Thymus (tissue), 11 donors: ENCODE measurements around the gene SOCS3. TPM values are rescaled to one million over a fixed set of nuclear protein-coding genes. Genes with fewer than 3 reads are reported as not detected.
A peak's percentile ranks its signal among the peaks of the same experiment; 100 is the strongest.

ENCODE experiments used
- DNase-seq, 9 donors: peaks; one replicate each; pipeline ENCODE4 v3.0.0-alpha.2; 2013; ENCODE audit warnings: low spot score in 9 of 9, low read depth in 6 of 9, missing footprints in 1 of 9
- H3K27ac ChIP-seq, 2 donors: one replicate each; pipeline ENCODE4 v1.5.1; 2013; ENCODE audit warnings: control low read depth in 1 of 2, low read depth in 1 of 2, low read length in 1 of 2, mild to moderate bottlenecking in 1 of 2, moderate library complexity in 1 of 2
- H3K27me3 ChIP-seq, 2 donors: one replicate each; pipeline ENCODE4 v1.5.1; 2013; ENCODE audit warnings: low read length in 1 of 2; ENCODE audit not compliant: control insufficient read depth in 2 of 2, insufficient read depth in 1 of 2
- H3K36me3 ChIP-seq, 2 donors: one replicate each; pipeline ENCODE4 v1.5.1; 2013; ENCODE audit warnings: low read length in 1 of 2, mild to moderate bottlenecking in 1 of 2, moderate library complexity in 1 of 2; ENCODE audit not compliant: control insufficient read depth in 2 of 2, insufficient read depth in 2 of 2
- H3K4me1 ChIP-seq, 2 donors: one replicate each; pipeline ENCODE4 v1.5.1; 2013; ENCODE audit warnings: low read length in 2 of 2; ENCODE audit not compliant: control insufficient read depth in 2 of 2, insufficient read depth in 2 of 2
- H3K4me3 ChIP-seq, 2 donors: one replicate each; pipeline ENCODE4 v1.5.1; 2013; ENCODE audit warnings: low read length in 2 of 2, control low read depth in 1 of 2, mild to moderate bottlenecking in 1 of 2
- H3K9me3 ChIP-seq, 2 donors: one replicate each; pipeline ENCODE4 v1.5.1; 2013; ENCODE audit warnings: low read length in 1 of 2, mild to moderate bottlenecking in 1 of 2; ENCODE audit not compliant: control insufficient read depth in 2 of 2, insufficient read depth in 1 of 2
- WGBS: extraction: QIAGEN DNeasy Blood & Tissue Kit; methylation state at CpG from one replicate; pipeline ENCODE4 v1.1.7; 2013; 5-methylcytosine and 5-hydroxymethylcytosine counted together
- polyA plus RNA-seq: library from polyadenylated mRNA; stranded (reverse); fragments of 200-250 nt; gene quantifications from one replicate; pipeline ENCODE4 v1.2.3, GENCODE V29; 2013
- total RNA-seq: library from RNA; stranded (reverse); fragments of 120-200 nt; gene quantifications from one replicate; pipeline ENCODE4 v1.2.4, GENCODE V29; 2013
- donor health status: healthy.

The SOCS3 gene
- total and polyA plus RNA-seq, 2 donors: 59.5 to 126 TPM

GRCh38 chr17:78359321-78359996 is 418 bp downstream of the SOCS3 start:
- H3K27ac ChIP-seq: peak overlapping the region; percentile 75 to 77
- 1% methylated on average over 70 of the region's 70 CpGs for WGBS
- peak overlapping the region; percentile 70 to 74 for H3K4me3 ChIP-seq
- no peak for DNase-seq
- peaks cover 0 to 8% of the 10 kb centered on the region in 2 donors for H3K9me3 ChIP-seq
- H3K4me1 ChIP-seq: peaks cover 37 to 56% of the 10 kb centered on the region in 2 donors
- peaks cover 14 to 65% of the 10 kb centered on the region in 2 donors for H3K27me3 ChIP-seq
- peaks cover 20 to 24% of the 10 kb centered on the region in 2 donors for H3K36me3 ChIP-seq

GRCh38 chr17:78358538-78359320 is 1.1 kb downstream of the SOCS3 start:
- H3K9me3 ChIP-seq: peaks cover 0 to 8% of the 10 kb centered on the region in 2 donors
- WGBS: 32% methylated on average over 72 of the region's 72 CpGs
- H3K27ac ChIP-seq: peak overlapping the region; percentile 42 to 61
- H3K4me1 ChIP-seq: peaks cover 39 to 63% of the 10 kb centered on the region in 2 donors
- peak overlapping the region; percentile 70 to 74 for H3K4me3 ChIP-seq
- DNase-seq: peak in 1 of 9 donors; percentile 61
- H3K36me3 ChIP-seq: peaks cover 20 to 24% of the 10 kb centered on the region in 2 donors
- H3K27me3 ChIP-seq: peaks cover 8 to 59% of the 10 kb centered on the region in 2 donors

DNA sequence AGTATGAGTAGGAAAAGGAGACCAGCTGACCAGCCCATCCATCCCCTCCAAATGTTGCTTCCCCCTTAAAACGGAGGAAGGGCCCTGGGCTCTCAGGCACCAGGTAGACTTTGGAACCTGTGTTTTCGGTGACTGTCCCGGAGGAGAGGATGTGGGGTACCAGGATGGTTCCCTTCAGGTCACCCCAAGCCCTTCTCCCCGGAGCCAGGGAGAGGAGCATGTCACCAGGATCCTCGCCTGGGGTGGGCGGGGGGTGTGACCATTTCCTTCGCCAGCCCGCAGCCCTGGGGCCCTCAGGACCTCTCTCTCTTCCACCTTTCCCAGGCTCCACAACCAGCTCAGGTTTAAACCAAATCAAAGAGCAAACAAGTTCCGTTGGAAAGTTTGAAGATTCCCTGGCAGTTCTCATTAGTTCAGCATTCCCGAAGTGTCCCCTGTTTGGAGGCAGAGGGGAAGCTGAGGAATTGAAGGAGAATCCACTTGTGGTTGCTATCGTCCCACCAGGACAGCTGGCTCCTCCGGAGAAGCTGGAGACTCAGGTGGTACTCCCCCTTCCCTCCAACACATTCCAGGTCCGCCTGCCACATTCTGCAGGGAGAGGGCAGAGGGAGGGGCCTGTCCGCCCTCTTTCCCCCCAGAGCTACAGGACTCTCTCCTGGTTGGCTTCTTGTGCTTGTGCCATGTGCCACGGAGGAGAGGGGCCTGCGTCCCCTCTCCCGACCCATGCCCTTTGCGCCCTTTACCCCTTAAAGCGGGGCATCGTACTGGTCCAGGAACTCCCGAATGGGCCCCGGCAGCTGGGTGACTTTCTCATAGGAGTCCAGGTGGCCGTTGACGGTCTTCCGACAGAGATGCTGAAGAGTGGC is 2.0 kb downstream of the SOCS3 start:
- Histone ChIP-seq H3K9me3 (peaks cover 0 to 8% of the 10 kb centered on the region in 2 donors), H3K27me3 (peaks cover 5 to 58% of the 10 kb centered on the region in 2 donors), H3K4me1 (peaks cover 47 to 71% of the 10 kb centered on the region in 2 donors), H3K27ac (no peak overlapping the region), H3K4me3 (peak overlapping the region; percentile 70 to 74), H3K36me3 (peaks cover 20 to 24% of the 10 kb centered on the region in 2 donors)
- DNase-seq: no peak
- WGBS: 92% methylated on average over 25 of the region's 25 CpGs

DNA sequence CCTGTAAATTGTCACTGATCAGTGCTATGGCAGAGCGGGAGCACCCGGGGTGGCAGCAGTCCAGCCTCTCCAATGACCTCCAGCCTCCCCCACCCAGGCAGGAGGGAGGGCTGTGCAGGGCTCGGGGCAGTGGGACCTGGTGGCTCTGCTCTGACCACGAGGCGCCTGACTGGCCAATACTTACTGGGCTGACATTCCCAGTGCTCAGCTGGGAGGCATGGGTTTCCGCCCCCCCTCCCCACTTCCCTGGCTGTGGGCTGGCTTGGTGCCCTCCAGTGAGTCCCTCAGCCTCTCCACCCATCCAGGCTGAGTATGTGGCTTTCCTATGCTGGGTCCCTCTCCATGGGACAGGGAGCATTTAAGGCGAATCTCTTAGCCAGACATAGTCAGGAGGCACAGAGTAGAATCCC is 2.7 kb downstream of the SOCS3 start:
- Histone ChIP-seq H3K36me3 (peaks cover 20 to 24% of the 10 kb centered on the region in 2 donors), H3K27ac (no peak overlapping the region), H3K4me3 (peak overlapping the region; percentile 70 to 74), H3K4me1 (peaks cover 53 to 73% of the 10 kb centered on the region in 2 donors), H3K27me3 (peaks cover 5 to 56% of the 10 kb centered on the region in 2 donors), H3K9me3 (peaks cover 0 to 8% of the 10 kb centered on the region in 2 donors)
- 94% methylated on average over 7 of the region's 7 CpGs for WGBS
- no peak for DNase-seq

DNA sequence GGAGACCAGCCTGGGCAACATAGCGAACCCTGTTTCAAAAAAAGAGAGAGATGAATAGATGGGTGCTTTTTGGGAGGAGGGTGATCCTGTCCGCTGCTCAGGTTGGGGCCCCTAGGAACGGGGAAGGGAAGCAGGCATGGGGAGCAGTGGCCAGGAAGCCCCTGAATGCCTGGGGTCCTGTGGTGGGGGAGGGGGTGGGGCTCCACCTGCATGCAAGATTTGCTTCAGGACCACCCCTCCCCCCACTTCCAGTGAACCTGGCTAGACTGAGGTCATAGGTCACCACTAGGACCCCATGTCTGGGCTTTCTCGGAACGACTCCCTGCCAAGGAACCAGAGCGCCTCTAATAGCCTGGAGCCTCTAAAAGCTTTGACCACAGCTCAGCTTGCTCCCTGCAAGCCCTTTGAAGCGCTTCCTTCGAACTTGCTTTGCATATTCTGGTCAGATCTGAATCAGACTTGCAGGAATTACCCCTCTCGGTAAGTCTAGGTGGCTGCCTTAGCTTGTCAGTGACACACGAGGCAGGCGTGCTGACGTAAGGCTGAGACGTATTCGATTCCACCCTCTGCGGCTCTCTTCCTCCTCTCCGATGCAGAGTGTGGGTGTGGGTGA is 3.7 kb downstream of the SOCS3 start:
- H3K9me3 ChIP-seq: peaks cover 0 to 8% of the 10 kb centered on the region in 2 donors
- peak overlapping the region; percentile 66 to 82 for H3K27ac ChIP-seq
- DNase-seq: peak in 7 of 9 donors; percentile 69 to 92 (median 80)
- peak overlapping the region in 1 of 2 donors; percentile 22 for H3K4me3 ChIP-seq
- WGBS: 61% methylated on average over 16 of the region's 16 CpGs
- H3K4me1 ChIP-seq: peaks cover 53 to 83% of the 10 kb centered on the region in 2 donors
- peaks cover 20 to 24% of the 10 kb centered on the region in 2 donors for H3K36me3 ChIP-seq
- H3K27me3 ChIP-seq: peaks cover 5 to 59% of the 10 kb centered on the region in 2 donors

DNA sequence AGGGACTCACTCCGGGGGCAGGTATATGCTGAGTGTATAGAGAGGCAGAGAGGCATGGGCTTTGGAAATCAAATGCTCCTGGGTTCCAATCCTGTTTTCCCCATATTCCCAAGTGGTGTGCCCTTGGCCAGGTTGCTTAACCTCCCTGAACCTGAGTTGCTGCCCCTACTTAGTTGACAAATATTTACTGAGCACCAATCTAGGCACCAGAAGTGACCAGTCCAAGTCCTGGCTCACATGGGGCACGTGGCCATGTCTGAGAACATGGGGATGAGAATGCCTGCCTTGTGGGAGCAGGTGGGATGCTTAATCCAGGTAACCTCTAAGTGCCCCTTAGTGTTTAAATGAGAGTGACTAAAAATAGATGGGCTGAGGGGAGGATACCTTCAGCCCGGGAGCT is 4.2 kb downstream of the SOCS3 start:
- WGBS: 87% methylated on average over 3 of the region's 3 CpGs
- peak overlapping the region in 1 of 2 donors; percentile 19 for H3K4me3 ChIP-seq
- peak overlapping the region; percentile 36 to 82 for H3K27ac ChIP-seq
- H3K36me3 ChIP-seq: peaks cover 20 to 24% of the 10 kb centered on the region in 2 donors
- peaks cover 53 to 83% of the 10 kb centered on the region in 2 donors for H3K4me1 ChIP-seq
- H3K9me3 ChIP-seq: peaks cover 0 to 8% of the 10 kb centered on the region in 2 donors
- peaks cover 5 to 56% of the 10 kb centered on the region in 2 donors for H3K27me3 ChIP-seq
- no peak for DNase-seq

GRCh38 chr17:78355045-78355641 is 4.7 kb downstream of the SOCS3 start:
- H3K27ac ChIP-seq: peak overlapping the region; percentile 36 to 82
- WGBS: 71% methylated on average over 9 of the region's 9 CpGs
- H3K9me3 ChIP-seq: peaks cover 0 to 8% of the 10 kb centered on the region in 2 donors
- peaks cover 20 to 24% of the 10 kb centered on the region in 2 donors for H3K36me3 ChIP-seq
- peak in 2 of 9 donors; percentile 49 to 75 for DNase-seq
- peaks cover 53 to 83% of the 10 kb centered on the region in 2 donors for H3K4me1 ChIP-seq
- H3K4me3 ChIP-seq: peak overlapping the region in 1 of 2 donors; percentile 19
- peaks cover 5 to 51% of the 10 kb centered on the region in 2 donors for H3K27me3 ChIP-seq

GRCh38 chr17:78353834-78354233 is 6.0 kb downstream of the SOCS3 start:
- Histone ChIP-seq H3K4me3 (no peak overlapping the region), H3K9me3 (peaks cover 0 to 8% of the 10 kb centered on the region in 2 donors), H3K4me1 (peaks cover 53 to 84% of the 10 kb centered on the region in 2 donors), H3K36me3 (peaks cover 20 to 23% of the 10 kb centered on the region in 2 donors), H3K27ac (peak overlapping the region; percentile 56 to 64), H3K27me3 (peaks cover 5 to 41% of the 10 kb centered on the region in 2 donors)
- DNase-seq: no peak
- WGBS: 98% methylated on average over 8 of the region's 8 CpGs
